A549 treated with ZK216348 at 1 μM for 4 hours (cell line): ENCODE results near the gene CREBRF. TPM values are rescaled to one million over a fixed set of nuclear protein-coding genes. Genes with fewer than 3 reads are reported as not detected.

Source experiments
- total RNA-seq: library from RNA; stranded (reverse); fragments of 200-300 nt; extraction: Qiagen RNA extraction; gene quantifications from 5 replicates; pipeline ENCODE4 v1.2.3, GENCODE V29; 2022; ENCODE audit warnings: low read depth

Gene CREBRF
- 1.8 to 3.2 TPM (median 2.2 TPM) in 5 replicates for total RNA-seq

GRCh38 chr5:173055983-173056782, at the start of gene CREBRF:
Gene CREBRF, plus strand, starts transcription at chr5:173056352. Its CDS starts 24,424 bp downstream, at chr5:173080776.

GRCh38 chr5:173144200-173145176, 88.3 kb downstream of the CREBRF start, which contains the start of gene BNIP1:
Gene BNIP1, plus strand, starts transcription at chr5:173144531. Its CDS starts 15 bp downstream, at chr5:173144546.

Other genes with a start within 250 kb of the CREBRF start
- gene ERGIC1, start 222.1 kb upstream of the CREBRF start, total RNA-seq: 277 to 367 TPM (median 326 TPM) in 5 replicates
- 117 to 134 TPM (median 126 TPM) in 5 replicates for gene RPL26L1, start 96.9 kb upstream of the CREBRF start, total RNA-seq
- gene ATP6V0E1, start 72.6 kb upstream of the CREBRF start, total RNA-seq: 312 to 390 TPM (median 346 TPM) in 5 replicates
- gene BNIP1, start 88.2 kb downstream of the CREBRF start, total RNA-seq: 15.8 to 20.9 TPM (median 17.3 TPM) in 5 replicates
- 8.9 to 15.5 TPM (median 14.3 TPM) in 5 replicates for gene NKX2-5, start 178.9 kb downstream of the CREBRF start, total RNA-seq